ENCODE data around the gene C5orf24.
"Not testable (repeated sequence)": the region's sequence is repeated elsewhere in the genome, so short reads cannot be mapped to it uniquely, and the experiment has no call there.

The C5orf24 gene

DNA sequence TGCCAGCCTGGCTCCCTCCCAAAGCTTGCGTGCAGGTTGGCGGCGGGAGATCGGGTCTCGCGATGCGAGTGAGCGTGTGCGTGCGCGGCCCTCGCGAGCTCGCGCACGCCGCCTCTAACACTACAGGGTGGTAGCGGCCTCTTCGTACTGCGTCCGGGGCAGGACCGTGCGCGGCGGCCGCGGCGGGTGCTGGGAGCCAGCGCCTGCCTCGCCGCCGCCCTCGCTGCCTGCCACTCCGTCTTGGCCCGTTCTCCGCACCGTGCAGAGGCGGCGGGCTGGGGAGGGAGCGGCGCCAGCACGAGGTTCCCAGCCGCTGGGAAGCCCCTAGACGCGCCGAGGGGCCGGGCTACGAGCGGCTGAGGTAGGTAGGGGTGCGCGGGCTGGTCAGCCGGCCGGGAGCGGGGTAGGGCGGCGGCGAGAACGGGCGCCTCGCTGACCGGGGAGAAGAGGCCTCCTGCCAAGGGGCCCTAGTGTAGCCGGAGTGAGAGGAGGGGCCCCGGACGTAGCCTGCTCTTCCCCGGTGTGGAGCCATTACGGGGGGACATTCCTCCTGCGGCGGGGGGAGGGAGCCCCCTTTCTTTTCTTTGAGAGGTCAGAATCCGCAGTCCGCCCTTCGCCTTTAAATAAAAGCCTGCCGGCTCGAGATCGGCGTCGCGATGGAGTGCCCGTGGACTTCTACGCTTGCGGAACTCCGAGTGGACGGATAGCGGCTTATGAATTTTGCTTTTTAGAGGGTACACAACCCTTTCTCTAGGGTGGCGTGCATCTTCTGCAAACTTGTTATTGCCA, at the start of gene C5orf24:
Gene C5orf24, plus strand, starts transcription at position 117 of the 789 bp plus-strand sequence. CDS start 8,933 bp downstream, outside the sequence.
- ATAC-seq = peak; percentile 97

DNA sequence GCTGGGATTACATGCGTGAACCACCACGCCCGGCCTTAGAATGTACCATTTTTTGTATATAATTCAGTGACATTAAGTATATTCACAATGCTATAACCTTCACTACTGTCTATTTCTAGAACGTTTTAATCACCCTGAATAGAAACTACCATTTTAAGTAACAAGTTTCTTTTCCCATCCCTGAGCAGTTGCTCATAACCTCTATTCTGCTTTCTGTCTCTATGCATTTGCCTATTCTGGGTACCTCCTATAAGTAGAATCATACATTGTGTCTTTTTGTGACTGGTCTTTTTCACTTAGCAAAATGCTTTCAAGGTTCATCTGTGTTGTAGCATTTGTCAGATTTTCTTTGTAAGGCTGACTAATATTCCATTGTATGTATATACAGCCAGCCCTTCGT, 47.3 kb upstream of the C5orf24 start:
- DNase-seq (no peak), ATAC-seq (no peak)
- H3K9me3 Mint-ChIP-seq = no peaks in the 10 kb centered on the region
- no peaks in the 10 kb centered on the region for H3K4me1 Mint-ChIP-seq
- H3K27ac Mint-ChIP-seq = no peak overlapping the region
- no peaks in the 10 kb centered on the region for H3K27me3 Mint-ChIP-seq
- no peak overlapping the region for H3K4me3 Mint-ChIP-seq

More for the DNA sequence above, at the start of gene C5orf24:
- Mint-ChIP-seq H3K9me3 (no peaks in the 10 kb centered on the region), H3K27ac (peak within 1 kb of the TSS; percentile 97 to 99), H3K4me1 (peaks cover 41% of the 10 kb centered on the region), H3K27me3 (no peaks in the 10 kb centered on the region), H3K4me3 (peak within 1 kb of the TSS; percentile 88 to 91)
- peak; percentile 90 to 94 for DNase-seq

DNA sequence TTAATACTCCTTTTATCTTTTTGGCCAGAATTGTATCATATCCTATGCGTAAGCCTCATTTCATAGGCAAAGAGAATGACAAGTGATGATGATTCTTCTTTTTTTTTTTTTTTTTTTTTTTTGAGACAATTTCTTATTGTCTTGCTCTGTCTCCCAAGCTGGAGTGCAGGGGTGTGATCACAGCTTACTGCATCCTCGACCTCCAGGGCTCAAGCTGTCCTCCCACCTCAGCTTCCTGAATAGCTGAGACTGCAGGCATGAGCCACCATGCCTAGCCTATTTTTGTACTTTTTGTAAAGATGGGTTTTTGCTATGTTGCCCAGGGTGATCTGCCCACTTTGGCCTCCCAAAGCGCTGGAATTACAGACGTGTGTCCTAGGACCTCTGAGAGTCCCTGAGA, 41.9 kb upstream of the C5orf24 start:
- H3K4me3 Mint-ChIP-seq = no peak overlapping the region
- no peaks in the 10 kb centered on the region for H3K4me1 Mint-ChIP-seq
- H3K9me3 Mint-ChIP-seq = no peaks in the 10 kb centered on the region
- DNase-seq (no peak), ATAC-seq (no peak)
- H3K27ac Mint-ChIP-seq = no peak overlapping the region
- no peaks in the 10 kb centered on the region for H3K27me3 Mint-ChIP-seq

DNA sequence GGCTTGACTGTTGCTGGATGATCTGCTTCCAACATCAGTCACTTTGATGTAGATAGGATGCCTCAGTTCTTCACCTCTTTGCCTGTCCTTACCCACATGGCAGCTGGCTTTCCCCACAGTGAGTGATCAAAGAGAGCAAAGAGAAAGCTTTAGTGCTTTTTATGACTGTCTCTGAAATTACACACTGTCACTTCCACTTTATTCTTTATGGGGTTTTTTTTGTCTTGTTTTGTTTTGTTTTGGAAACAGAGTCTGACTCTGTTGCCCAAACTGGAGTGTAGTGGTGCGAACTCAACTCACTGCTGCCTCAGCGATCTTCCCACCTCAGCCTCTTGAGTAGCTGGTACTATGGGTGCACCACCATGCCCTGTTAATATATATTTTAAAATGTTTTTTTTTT, 32.4 kb upstream of the C5orf24 start:
- Mint-ChIP-seq H3K27me3 (no peaks in the 10 kb centered on the region), H3K27ac (peak overlapping the region; percentile 82 to 91), H3K9me3 (no peaks in the 10 kb centered on the region), H3K4me3 (no peak overlapping the region), H3K4me1 (peaks cover 11% of the 10 kb centered on the region)
- DNase-seq (peak; percentile 4 to 41), ATAC-seq (peak; percentile 96)

DNA sequence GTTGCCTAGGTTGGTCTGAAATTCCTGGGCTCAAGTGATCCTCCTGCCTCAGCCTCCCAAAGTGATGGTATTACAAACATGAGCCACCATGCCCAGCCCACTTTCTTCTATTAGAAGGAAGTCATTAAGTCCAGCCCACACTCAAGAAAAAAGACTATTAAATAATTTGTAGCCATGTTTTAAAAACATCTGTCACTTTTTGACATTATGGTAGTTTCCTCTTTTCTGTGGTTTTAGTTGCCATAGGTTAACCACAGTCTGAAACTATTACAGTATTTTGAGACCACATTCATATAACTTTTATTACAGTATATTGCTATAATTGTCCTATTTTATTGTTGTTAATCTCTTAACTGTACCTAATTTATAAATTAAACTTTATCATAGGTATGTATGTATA, 31.9 kb upstream of the C5orf24 start:
- Mint-ChIP-seq H3K27ac (no peak overlapping the region), H3K4me1 (peaks cover 11% of the 10 kb centered on the region), H3K9me3 (no peaks in the 10 kb centered on the region), H3K4me3 (no peak overlapping the region), H3K27me3 (no peaks in the 10 kb centered on the region)
- ATAC-seq (no peak), DNase-seq (no peak)

DNA sequence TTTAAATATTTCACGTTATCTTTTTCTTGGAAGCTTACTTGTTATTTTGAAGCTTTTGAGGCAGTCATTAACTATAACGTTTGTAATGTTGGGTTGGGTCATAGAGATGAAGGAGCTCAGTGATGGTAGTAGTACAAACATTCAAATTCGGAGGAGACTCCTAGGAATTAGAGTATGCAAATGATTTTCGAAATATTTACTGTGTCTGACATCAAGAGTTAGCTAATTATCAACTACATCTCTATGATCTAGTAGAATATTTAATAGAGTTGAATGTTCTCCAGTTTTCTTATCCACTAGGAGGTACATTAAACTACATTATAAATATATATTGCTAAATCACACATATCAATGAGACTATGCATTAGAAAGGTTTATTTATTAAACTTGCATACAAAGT, 28.8 kb upstream of the C5orf24 start:
- Mint-ChIP-seq H3K4me3 (no peak overlapping the region), H3K9me3 (no peaks in the 10 kb centered on the region)
- no peak for DNase-seq

DNA sequence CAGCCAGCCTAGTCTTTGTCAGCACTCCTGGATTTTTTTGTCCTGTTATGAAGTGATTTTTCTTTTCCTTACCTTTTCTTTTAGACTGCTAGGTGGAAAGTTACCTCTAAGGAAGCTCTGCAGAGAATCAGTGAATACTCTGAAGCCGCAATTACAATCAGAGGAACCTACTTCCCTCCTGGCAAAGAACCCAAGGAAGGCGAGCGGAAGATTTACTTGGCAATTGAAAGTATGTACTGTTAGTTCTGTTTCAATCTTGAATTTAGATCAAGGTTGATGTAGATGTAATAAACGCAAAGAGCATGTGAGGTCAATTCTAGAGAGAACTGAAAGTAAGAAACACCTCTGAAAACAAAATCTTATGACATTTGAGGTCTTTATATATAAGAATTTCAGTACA, 27.0 kb upstream of the C5orf24 start:
- no peak for ATAC-seq
- peaks cover under 1% of the 10 kb centered on the region for H3K4me1 Mint-ChIP-seq
- H3K9me3 Mint-ChIP-seq = no peaks in the 10 kb centered on the region
- H3K27me3 Mint-ChIP-seq = no peaks in the 10 kb centered on the region
- no peak overlapping the region for H3K4me3 Mint-ChIP-seq
- DNase-seq = no peak
- H3K27ac Mint-ChIP-seq = no peak overlapping the region

More for the DNA sequence above, 28.8 kb upstream of the C5orf24 start:
- no peaks in the 10 kb centered on the region for H3K27me3 Mint-ChIP-seq
- ATAC-seq = no peak
- H3K4me1 Mint-ChIP-seq = peaks cover 11% of the 10 kb centered on the region
- no peak overlapping the region for H3K27ac Mint-ChIP-seq

DNA sequence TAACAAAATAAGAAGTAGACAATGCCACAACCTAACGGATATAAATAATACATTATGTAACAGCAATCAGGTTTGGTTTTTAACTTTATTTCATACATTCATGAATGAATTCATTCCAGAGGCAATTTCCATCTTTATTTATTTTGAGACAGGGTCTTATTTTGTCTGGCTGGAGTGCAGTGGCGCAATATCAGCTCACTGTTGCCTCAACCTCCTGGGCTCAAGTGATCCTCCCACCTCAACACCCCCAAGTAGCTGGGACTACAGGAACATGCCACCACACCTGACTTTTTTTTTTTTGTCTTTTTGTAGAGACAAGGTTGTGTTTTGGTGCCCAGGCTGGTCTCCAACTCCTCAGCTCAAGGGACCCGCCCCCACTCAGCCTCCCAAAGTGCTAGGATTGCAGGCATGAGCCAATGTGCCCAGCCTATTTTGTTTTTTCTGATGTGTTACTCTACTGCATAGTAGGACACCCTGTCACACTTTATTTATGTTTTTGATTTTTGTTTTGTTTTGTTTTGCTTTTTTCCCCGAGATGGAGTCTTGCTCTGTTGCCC, 26.3 kb upstream of the C5orf24 start:
- no peak for DNase-seq
- Mint-ChIP-seq H3K27ac (no peak overlapping the region), H3K27me3 (no peaks in the 10 kb centered on the region), H3K9me3 (no peaks in the 10 kb centered on the region), H3K4me3 (no peak overlapping the region), H3K4me1 (no peaks in the 10 kb centered on the region)
- ATAC-seq = no peak

DNA sequence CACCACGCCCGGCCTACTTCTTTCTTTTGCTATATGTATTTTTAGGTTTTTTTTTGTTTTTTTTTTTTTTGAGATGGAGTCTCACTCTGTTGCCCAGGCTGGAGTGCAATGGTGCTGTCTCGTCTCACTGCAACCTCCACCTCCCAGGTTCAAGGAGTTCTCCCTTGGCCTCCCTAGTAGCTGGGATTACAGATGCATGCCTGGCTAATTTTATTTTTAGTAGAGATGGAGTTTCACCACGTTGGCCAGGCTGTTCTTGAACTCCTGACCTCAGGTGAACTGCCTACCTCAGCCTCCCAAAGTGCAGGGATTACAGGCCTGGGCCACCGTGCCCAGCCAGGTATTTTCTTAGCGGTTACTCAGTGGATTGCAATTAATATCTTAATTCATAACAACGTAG, 23.9 kb upstream of the C5orf24 start:
- Mint-ChIP-seq H3K9me3 (no peaks in the 10 kb centered on the region), H3K27me3 (no peaks in the 10 kb centered on the region), H3K4me3 (no peak overlapping the region), H3K27ac (no peak overlapping the region), H3K4me1 (no peaks in the 10 kb centered on the region)
- ATAC-seq = no peak
- no peak for DNase-seq

DNA sequence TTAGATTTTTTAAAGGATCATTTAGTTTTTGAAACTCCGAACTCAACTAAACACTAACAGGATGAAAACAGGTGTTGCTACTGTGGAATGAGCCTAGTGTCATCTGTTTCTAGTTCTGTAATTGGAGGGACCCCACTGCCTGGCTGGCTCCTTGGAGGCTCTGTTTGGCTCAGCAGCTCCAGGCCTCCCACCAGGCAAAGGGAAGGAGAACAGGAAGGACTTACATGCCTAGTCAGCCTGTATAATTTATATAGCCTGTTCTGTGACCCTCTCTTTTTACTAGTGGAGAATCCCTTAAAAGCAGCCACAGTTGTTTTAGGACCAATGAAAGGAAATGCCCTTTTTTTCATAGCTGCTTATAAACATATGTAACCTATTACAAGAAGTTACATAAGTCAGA, 21.1 kb upstream of the C5orf24 start:
- no peak for DNase-seq
- no peaks in the 10 kb centered on the region for H3K9me3 Mint-ChIP-seq

DNA sequence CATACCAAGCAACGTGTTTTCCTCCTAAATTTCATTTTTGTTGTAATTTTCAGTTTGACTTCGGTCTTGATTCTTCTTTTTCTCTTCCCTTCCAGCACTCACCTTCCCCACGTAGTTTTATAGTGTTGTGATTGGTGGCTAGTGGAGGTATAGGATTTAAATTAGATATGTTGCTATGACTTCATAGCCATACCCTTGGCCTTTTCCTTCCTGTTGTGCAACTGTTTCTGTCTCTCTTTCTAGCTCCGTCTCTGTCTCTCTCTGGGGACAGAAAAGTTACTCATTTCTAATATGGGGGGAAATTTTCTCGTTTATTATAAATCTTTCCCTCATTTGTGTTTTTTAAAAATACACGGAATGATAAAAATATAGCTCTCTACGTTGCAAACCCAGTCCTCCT, 20.6 kb upstream of the C5orf24 start:
- Mint-ChIP-seq H3K4me1 (no peaks in the 10 kb centered on the region), H3K27ac (no peak overlapping the region), H3K9me3 (no peaks in the 10 kb centered on the region), H3K27me3 (no peaks in the 10 kb centered on the region), H3K4me3 (no peak overlapping the region)
- ATAC-seq (no peak), DNase-seq (no peak)

More for the DNA sequence above, 21.1 kb upstream of the C5orf24 start:
- no peak for ATAC-seq
- Mint-ChIP-seq H3K4me1 (no peaks in the 10 kb centered on the region), H3K27ac (no peak overlapping the region), H3K27me3 (no peaks in the 10 kb centered on the region), H3K4me3 (no peak overlapping the region)

DNA sequence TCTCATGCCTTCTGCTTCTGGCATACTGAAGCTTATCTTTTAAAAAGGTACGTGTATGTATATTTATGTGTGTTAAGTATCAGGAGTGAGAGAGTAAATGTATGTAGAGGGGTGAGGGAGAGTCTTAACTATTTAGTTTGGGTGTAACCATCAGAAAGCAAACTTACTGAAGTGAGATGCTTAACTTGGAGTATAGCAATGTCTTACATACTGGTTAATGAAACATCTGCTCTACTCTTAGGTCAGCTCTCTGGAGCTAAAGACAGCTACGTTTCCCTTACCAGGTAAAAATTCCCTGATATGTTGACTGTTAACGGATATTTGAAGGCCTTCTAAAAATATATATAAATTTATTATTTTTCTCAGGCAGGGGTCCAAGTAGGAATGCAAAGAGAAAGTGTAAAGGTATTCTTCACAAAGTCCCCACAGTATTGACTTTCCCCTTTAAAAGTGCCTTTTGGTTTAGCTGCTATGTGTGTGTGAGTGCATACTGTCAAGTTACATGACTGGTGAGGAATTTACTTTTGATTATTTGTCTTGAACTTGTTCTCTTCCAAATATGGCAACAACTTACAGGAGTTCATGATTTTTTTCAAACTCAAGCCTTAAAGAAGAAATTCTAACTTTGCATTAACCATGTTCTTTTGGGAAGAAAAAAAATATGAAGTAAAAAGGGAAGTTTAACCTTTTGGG, 12.3 kb upstream of the C5orf24 start:
- H3K4me1 Mint-ChIP-seq = no peaks in the 10 kb centered on the region
- no peaks in the 10 kb centered on the region for H3K27me3 Mint-ChIP-seq
- H3K9me3 Mint-ChIP-seq = no peaks in the 10 kb centered on the region
- H3K4me3 Mint-ChIP-seq = no peak overlapping the region
- ATAC-seq (no peak), DNase-seq (no peak)
- no peak overlapping the region for H3K27ac Mint-ChIP-seq

DNA sequence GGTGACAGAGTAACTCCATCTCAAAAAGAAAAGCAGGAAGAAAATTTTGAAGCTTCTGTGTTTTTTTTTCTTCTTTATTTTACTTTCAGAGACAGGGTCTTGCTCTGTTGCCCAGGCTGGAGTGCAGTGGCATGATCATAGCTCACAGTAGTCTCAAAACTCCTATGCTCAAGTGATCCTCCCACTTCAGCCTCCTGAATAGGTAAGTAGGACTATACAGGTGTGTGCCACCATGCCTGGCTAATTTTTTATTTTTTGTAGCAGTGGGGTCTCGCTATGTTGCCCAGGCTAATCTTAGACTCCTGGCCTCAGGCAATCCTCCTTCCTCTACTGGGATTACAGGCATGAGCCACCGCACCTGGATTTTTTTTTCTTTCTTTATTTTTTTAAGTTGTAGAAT, 10.1 kb upstream of the C5orf24 start:
- ATAC-seq (no peak), DNase-seq (no peak)
- Mint-ChIP-seq H3K4me3 (no peak overlapping the region), H3K27me3 (no peaks in the 10 kb centered on the region), H3K9me3 (no peaks in the 10 kb centered on the region), H3K27ac (no peak overlapping the region), H3K4me1 (no peaks in the 10 kb centered on the region)

DNA sequence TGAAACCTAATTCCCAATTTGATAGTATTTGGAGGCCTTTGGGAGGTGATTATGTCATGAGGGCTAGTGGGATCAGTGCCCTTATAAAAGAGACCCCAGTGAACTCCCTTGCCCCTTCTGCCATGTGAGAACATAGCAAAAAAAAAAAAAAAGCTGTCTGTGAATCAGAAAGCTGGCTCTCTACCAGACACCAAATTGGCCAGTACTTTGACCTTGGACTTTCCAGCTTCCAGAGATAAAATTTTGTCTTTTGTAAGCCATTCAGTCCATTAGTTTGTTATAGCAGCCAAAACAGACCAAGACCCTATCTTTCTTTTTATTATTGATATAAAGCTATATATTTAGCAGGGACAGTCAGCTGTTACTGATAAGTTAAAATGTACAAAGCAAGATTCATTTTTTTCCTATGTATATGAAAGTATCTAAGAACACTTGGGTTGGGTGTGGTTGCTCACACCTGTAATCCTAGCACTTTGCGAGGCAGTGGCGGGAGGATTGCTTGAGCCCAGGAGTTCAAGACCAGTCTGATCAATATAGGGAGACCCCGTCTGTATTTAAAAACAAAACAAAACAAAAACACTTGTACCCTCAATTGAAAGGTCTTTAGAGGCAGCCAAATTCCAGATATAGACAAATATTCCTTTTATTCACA, 8.1 kb upstream of the C5orf24 start:
- Mint-ChIP-seq H3K27ac (peak overlapping the region in 1 of 2 donors; percentile 89), H3K27me3 (no peaks in the 10 kb centered on the region), H3K9me3 (no peaks in the 10 kb centered on the region), H3K4me3 (no peak overlapping the region), H3K4me1 (no peaks in the 10 kb centered on the region)
- no peak for ATAC-seq
- DNase-seq = no peak

DNA sequence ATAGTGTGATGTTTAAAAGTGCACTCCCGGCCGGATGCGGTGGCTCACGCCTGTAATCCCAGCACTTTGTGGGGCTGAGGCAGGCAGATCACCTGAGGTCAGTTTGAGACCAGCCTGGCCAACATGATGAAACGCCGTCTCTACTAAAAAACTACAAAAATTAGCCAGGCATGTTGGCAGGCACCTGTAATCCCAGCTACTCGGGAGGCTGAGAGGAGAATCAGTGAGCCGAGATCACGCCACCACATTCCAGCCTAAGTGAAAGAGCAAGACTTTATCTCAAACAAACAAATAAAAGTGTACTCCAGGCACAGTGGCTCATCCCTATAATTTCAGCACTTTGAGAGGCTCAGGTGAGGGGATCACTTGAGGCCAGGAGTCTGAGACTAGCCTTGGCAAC, 7.4 kb upstream of the C5orf24 start:
- not testable (repeated sequence) for DNase-seq, H3K27me3 Mint-ChIP-seq, H3K9me3 Mint-ChIP-seq, H3K4me1 Mint-ChIP-seq, H3K4me3 Mint-ChIP-seq, ATAC-seq
- peak overlapping the region in 1 of 2 donors; percentile 19 for H3K27ac Mint-ChIP-seq

DNA sequence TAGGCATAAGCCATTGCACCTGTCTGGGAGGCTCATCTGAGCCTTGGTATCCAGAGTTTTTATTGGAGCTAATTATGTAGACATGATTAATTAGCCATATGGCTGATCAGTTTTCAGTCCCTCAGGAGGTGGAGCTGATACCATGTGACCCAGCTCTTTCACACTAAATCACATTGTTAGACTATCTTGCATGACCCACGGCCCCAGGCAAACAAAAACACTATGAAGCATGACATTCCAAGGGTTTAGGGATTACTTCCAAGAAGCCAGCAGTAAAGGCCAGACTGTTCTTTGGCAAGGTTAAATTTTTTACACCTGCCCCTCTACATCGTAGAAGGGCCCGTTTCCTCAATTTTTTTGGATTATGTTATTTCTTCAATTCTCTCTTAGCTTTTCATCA, 5.0 kb upstream of the C5orf24 start:
- no peak overlapping the region for H3K4me3 Mint-ChIP-seq
- peaks cover 11% of the 10 kb centered on the region for H3K4me1 Mint-ChIP-seq
- DNase-seq (no peak), ATAC-seq (no peak)
- H3K9me3 Mint-ChIP-seq = no peaks in the 10 kb centered on the region
- H3K27ac Mint-ChIP-seq = no peak overlapping the region
- no peaks in the 10 kb centered on the region for H3K27me3 Mint-ChIP-seq

All from stimulated activated naive CD8-positive, alpha-beta T cell treated with anti-CD3 and anti-CD28 coated beads, Interleukin-15, amount 100 ng/mL, for 72 hours (primary cell).